ENCODE data around the gene WDPCP.
"Not testable (repeated sequence)": the region's sequence is repeated elsewhere in the genome, so short reads cannot be mapped to it uniquely, and the experiment has no call there.

Gene WDPCP

GRCh38 chr2:63347361-63347760 lies 240.9 kb downstream of the WDPCP start:
- no peak for DNase-seq

DNA sequence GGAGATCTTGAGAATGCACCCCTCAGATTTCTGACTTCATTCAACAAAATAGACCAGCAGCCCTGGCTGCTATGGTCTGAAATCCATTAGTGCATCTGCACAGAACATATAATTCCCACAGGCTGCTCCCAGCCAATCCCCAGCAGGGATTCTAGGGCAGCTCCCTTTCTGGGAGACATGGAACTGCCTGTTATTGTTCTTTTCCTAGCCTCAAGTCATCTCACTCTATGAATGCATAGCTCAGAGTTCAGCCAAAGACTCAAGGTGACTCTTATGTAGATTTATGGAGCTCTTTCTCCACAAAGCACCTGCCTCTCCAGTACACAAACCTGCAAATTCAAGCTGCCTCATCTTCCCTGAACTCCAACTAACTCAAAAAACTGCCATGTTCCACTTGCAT lies 241.9 kb downstream of the WDPCP start:
- DNase-seq, result no peak

- no peak for DNase-seq
These were observed 243.0 kb downstream of the WDPCP start for GRCh38 chr2:63345285-63345633.

DNA sequence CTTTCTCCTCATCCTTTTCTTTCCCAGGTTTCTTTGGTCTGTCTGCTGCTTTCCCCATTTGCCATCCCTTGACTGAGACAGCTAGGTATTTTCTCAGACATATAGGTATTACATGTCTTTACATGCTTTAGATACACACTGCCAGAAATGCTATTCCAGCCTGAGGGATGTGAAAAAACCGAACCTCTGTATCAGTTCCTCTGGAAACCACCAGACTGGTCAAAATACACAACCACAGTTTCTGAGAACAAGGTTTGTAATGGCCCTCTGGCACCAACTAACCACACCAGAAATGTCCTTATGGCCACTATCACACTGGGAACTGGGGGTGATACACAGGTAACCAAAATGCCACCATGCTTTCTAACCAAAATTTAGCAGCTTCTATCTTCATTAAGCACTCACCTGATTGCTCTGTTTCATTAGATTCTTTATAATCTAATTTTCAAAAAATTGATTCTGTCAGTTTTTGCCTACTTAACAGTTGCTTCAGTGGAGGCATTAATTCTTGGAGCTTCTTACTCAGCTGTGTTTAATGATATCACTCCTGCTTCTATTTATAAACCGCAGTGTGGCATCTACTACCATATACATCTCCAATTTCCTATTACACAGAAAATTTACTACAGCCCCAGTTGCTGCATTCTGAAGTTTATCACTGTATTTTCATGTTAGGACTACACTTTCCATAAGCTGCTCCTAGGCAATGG lies 243.5 kb downstream of the WDPCP start:
- DNase-seq, result no peak

DNA sequence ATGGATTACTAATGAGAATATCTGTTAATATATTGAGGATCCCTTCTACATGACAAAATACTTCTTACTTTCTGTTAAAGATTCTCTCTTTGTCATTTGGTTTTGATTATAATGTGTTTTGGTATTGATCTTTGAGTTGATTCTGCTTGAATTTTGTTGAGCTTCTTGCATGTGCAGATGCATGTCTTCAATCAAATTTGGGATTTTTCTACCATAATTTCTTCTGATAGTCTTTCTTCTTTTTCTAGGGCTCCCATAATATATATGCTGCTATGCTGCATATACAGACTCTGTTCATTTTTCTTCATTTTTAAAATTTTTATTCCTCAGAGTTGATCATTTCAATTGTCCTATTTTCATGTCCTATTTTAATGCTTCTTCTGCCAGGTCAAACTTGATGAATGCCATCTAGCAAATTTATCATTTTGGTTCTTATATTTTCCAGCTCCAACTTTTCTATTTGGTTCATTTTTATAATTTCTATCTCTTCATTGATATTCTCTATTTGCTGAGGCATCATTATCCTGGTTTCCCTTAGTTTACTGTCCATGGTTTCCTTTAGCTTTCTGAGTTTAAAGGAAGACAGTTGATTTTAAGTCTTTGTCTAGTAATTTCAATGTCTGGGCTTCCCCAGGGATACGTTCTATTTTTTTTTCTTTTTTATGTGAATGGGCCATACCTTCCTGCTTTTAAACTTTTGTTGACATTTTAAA lies 244.7 kb downstream of the WDPCP start:
- no peak for DNase-seq

- no peak for DNase-seq
These were observed 247.8 kb downstream of the WDPCP start for GRCh38 chr2:63340443-63340842.

DNA sequence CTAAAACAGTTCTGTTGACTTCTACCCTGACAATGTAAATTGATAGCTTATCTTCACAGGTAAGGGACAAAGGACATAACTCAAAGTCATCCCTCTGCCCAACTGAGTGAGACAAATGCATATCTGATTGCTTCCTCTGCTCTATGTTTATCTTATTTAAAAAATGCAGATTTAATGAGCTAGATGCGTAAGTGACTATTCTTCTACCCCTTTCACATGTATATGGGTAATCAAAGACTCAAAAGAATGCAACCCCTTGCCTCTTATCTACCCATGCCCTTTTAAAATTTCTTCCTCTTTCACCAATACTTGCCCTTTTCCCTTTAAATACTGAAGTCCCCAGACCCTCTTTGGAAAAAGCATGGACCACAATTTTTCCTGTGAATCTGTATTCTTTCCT lies 253.4 kb downstream of the WDPCP start:
- DNase-seq, result no peak

- no peak for DNase-seq
These were observed 261.8 kb downstream of the WDPCP start for GRCh38 chr2:63326473-63326872.

DNA sequence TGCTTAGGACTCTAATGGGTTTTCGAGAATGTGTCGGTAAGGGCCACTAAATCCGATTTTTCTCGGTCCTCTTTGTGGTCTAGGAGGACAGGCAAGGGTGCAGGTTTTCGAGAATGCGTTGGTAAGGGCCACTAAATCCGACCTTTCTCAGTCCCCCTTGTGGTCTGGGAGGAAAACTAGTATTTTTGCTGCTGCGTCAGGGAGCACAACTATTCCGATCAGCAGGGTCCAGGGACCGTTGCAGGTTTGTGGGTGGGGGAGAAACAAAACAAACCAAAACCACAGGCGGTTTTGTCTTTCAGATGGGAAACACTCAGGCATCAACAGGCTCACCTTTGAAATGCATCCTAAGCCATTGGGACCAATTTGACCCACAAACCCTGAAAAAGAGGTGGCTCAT lies 264.6 kb downstream of the WDPCP start:
- DNase-seq, result not testable (repeated sequence)

DNA sequence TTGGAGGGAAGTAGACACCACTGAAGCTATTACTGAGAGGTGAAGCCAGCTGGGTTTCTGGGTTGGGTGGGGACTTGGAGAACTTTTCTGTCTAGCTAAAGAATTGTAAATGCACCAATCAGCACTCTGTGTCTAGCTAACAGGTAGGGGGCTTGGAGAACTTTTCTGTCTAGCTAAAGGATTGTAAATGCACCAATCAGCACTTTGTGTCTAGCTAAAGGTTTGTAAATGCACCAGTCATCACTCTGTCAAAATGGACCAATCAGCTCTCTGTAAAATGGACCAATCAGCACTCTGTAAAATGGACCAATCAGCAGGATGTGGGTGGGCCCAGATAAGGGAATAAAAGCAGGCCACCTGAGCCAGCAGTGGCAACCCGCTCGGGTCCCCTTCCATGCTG lies 266.3 kb downstream of the WDPCP start:
- DNase-seq, result not testable (repeated sequence)

GRCh38 chr2:63320669-63321068 lies 267.6 kb downstream of the WDPCP start:
- no peak for DNase-seq

DNA sequence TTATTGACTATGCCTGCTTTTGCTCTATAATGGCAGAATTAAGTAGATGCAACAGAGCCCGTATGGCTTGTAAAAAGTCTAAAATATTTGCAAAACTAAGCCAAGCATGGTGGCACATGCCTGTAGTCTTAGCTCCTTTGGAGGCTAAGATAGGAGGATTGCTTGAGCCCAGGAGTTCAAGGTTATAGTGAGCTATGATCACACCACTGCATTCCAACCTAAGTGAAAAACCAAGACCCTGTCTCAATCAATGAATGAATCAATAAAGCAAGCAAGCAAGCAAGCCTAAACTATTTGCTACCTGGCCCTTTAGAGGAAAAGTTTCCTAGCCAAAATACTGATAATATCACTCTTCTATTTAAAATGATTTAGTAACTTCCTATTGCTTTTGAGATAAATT lies 277.7 kb downstream of the WDPCP start:
- no peak for DNase-seq

DNA sequence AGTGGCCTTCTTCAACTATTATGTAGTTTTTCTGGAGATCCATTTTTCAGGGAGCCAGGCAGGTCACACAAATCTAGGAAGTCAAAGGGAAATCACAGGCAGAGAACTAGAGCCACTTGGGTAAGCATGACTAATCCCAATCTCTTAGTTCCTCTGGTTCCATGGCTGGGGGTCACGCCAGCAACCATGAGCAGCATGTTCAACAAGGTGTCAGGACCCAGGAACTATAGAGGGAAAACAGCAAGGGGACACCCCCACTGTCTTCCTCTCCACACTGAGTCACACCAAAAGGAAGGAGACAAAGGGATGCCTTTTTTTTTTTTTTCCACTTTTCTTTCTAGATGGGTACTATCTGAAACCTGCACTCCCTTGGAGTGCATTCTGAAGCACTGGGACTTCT lies 286.8 kb downstream of the WDPCP start:
- DNase-seq, result no peak

DNA sequence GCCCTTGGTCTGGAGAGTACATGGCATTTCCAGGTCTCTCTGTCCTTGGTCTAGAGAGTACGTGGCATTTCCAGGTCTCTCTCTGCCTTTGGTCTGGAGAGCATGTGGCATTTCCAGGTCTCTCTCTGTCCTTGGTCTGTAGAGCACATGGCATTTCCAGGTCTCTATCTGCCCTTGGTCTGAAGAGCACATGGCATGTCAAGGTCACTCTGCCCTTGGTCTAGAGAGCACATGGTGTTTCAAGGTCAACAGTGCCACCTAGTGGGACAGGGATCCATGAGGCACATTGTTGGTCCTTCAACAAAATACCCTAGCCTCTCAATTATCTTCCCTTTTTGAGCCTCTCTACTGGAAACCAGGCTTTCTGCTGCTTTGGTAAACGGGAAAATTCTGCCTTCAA lies 287.4 kb downstream of the WDPCP start:
- DNase-seq, result no peak

- no peak for DNase-seq
These were observed 300.3 kb downstream of the WDPCP start for GRCh38 chr2:63287956-63288355.

DNA sequence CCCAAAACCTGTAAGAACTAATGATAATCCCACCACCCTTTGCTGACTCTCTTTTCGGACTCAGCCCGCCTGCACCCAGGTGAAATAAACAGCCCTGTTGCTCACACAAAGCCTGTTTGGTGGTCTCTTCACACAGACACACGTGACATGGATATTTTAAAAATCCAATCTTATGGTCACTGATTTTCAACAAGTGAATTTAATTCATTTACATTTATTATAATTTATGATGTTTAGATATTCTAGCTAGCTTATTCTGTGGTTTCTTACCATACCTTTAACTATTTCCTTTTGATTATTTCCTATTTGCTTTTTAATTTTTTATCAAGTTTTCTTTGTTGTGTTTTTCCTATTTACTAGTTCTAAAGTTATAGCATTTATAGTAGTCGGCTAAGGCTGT lies 301.8 kb downstream of the WDPCP start:
- not testable (repeated sequence) for DNase-seq

- no peak for DNase-seq
These were observed 305.0 kb downstream of the WDPCP start for GRCh38 chr2:63283273-63283672.

DNA sequence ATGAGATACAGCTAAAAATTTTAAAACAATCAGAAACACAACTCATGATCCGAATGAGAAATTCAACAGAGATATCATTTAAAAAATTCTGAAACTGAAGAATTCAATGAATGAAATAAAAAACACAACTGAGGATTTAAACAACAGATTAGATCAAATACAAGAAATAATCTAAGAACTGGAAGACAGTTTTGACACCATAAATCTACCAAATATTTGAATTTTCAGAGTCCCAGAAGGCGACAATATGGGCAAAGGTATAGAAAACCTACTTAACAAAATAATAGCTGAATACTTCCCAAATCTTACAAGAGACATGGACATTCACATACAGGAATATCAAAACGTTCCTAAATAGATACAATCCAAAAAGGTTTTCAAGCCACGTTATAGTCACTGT lies 315.7 kb downstream of the WDPCP start:
- no peak for DNase-seq

- DNase-seq, result no peak
These were observed 317.6 kb downstream of the WDPCP start for GRCh38 chr2:63270717-63271116.

DNA sequence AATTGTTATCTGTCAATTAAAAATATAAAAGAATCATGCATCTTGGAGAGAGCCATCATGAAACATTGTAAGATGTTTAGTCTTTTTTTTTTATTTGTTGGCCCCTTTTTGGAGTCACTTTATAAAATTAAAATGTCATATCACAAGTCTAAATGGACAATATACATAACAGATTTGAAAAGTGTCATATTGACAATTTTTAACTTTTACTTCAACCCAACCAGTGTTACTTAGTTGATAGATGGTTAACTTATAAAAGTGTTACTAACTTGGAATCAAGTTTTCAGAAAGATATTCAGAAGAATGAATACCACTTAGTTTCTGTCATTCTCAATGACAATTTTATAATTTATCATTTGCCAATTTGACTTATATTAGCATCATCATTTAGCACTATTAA lies 319.3 kb downstream of the WDPCP start:
- no peak for DNase-seq

- no peak for DNase-seq
These were observed 327.1 kb downstream of the WDPCP start for GRCh38 chr2:63261137-63261621.

DNA sequence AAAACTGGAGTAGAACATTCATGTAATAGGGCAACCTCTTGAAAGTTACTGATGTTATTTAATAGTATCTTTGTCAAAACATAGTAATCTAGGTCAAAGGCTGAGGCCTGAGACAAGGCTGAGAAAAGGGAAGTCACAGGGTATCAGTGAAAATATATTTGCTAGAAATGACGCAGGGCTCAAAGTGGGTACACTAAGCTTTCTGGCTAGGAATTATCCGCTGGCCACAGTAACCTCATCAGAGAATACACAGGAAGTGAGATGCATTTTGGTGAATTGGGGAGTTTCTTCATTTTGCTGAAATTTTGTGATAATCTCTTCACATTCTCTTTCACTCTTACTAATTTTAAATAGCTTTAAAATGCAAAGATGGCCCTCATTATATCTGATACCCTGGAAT lies 330.8 kb downstream of the WDPCP start:
- DNase-seq, result no peak

- no peak for DNase-seq
These were observed 339.1 kb downstream of the WDPCP start for GRCh38 chr2:63249161-63249560.

- DNase-seq, result no peak
These were observed 345.5 kb downstream of the WDPCP start for GRCh38 chr2:63242747-63243146.
